Dedifferentiated amniotic fluid mesenchymal stem cell (primary cell): ENCODE results near the gene ADARB1.

Experiments
- DNase-seq: peaks from one replicate; pipeline ENCODE4 v3.0.0-alpha.2; 2016; ENCODE audit errors: extremely low spot score

The ADARB1 gene

DNA sequence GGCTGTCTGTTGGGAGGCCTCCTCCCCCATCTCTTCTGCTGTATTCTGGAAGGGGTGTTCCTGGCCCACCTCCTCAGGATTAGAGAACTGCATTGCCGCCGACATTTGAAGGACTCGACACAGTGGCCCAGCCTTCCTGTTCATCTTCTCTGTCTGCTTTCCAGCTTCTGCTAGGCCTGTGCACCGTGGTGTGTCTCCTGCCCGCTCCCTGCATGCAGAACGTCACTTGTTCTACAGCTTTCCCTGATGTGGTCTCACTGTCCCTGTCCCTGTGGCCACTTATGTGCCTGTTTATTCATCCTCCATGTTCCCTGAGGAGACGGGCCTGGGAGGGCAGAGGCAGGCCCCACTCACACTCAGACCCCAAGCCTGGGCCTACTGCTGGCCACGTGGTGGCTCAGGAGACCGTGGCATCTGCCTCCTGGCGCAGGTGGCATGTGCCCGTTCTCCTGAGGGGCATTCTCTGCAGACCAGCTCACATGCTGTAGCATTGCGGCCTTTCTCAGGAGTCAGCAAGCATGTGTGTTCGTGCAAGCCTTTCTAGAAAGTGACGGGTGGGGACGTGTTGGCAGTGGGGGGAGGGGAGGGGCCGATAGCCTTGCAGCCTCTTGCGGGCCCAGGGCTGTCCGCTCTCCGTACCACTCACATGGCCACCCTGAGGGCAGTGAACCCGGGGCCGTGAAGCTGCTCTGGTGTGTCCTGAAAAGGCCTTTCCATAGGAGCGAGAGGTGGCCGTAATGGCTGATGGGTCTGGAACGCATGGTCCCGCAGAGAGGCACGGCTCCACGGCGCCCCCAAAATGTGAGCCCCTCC is 177.5 kb downstream of the ADARB1 start:
- no peak for DNase-seq

DNA sequence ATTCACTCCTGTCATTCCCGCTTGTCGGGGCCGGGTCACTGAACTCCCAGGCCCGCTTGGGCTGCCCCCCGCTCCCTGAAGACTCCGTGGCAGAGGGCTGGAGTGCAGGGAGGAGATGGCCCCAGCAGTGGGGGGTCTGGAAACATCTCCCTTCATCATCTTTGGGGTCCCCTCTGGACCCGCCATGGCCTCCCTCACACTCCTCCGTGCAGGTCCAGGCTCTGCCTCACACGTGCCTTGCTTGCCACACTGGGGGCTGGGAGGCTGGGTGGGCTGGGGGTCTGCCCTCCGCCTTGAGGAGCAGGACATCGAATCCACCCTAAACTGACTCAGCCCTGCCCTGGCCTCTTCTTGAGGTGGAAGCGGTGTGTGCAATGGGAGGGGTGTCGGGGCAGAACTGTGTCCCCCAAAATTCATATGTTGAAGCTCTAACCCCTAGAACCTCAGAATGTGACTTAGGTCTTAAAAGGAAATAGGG is 178.1 kb downstream of the ADARB1 start:
- DNase-seq, result no peak

DNA sequence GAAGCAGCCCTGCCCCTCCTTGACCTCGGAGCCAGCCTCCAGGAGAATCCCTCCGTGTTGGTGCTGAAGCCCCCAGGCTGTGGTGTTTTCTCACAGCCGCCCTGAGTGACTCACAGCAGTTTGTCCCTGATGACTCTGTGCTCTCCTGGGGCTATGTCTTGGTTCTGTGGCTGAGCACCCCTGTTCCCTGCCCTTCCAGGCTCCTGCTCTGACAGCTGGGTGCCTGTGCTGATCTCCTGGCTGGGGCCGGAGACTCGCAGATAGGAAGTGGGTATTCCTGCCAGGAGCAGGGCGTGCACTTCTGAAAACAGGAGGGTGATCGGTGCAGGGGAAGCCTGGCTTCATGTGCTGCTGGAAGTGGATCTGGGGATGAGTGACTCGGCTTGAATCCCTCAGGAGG is 178.8 kb downstream of the ADARB1 start:
- DNase-seq, result no peak

DNA sequence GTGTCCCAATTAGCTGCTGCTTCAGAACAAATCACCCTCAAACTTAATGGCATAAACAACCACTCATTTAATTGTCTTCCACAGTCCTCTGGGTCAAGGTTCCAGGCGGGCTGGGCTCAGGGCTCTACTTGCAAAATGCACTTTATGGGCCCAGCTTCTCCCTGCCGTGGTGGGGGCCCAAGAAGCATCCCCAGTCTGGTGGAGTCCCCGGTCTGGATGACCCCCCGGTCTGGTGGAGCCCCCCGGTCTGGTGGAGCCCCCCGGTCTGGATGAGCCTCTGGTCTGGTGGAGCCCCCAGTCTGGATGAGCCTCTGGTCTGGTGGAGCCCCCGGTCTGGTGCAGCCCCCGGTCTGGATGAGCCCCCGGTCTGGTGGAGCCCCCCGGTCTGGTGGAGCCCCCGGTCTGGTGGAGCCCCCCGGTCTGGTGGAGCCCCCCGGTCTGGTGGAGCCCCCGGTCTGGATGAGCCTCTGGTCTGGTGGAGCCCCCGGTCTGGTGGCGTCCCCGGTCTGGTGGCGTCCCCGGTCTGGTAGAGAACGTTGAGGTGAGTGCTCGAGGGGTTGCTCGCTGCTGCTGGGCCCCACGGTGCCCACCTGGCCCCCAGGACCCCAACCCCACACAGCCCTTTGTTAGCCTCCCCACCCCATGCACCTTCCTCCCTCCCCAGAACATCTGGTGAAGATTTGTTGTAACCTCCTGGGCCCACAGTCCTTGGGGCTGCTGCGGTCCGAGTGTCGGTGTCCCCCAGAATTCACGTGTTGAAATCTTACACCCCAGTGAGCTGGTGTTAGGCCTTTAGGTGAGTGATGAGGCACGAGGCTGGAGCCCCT is 179.5 kb downstream of the ADARB1 start:
- DNase-seq, result no peak

DNA sequence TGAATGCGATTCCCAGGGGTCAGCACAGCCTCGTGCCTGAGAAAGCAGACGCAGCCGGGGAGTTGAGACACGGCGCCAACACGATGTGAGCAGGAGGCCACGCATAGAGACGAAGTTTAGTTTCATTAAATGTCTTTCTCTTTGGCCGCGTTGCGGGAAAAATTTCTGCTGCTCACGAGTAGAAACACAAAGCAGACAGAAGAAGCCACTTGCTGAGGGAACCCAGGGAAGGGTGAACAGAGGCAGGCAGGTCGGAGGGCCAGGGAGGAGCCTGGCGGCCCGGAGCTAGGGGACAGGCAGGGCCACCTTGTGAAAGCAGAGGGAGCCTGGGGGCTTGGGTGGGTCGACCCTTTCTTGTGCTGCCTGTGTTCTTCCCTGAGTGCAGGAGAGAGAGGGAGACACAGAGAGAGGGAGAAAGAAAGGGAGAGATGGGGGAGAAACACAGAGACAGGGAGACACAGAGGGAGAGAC is 180.1 kb downstream of the ADARB1 start:
- no peak for DNase-seq

DNA sequence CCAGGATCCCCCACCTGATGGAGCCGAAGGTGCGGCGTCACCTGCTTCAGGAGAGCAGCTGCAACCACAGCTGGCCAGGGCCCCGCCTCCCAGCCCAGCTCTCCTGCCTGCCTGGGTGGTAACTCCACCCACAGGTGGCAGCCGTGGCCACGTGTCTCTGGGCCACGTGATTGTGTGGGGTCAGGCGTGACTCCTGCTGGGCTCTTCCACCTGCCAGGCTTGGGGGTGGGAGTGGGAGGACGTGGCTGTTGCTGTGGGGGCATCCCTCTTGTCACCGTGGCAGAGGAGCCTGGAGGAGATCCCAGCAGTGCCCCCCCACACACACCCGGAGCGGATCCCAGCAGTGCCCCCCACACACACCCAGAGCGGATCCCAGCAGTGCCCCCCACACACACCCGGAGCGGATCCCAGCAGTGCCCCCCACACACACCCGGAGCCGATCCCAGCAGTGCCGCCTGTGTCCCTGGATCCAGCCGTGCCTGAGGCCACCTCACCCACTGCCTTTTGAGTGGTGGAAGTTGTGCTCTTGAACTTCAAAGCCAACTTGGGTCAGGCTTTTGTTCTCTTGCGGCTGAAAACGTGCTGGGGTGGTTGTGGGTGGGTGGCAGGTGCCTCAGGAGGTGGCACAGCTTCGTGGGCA is 181.1 kb downstream of the ADARB1 start:
- no peak for DNase-seq

DNA sequence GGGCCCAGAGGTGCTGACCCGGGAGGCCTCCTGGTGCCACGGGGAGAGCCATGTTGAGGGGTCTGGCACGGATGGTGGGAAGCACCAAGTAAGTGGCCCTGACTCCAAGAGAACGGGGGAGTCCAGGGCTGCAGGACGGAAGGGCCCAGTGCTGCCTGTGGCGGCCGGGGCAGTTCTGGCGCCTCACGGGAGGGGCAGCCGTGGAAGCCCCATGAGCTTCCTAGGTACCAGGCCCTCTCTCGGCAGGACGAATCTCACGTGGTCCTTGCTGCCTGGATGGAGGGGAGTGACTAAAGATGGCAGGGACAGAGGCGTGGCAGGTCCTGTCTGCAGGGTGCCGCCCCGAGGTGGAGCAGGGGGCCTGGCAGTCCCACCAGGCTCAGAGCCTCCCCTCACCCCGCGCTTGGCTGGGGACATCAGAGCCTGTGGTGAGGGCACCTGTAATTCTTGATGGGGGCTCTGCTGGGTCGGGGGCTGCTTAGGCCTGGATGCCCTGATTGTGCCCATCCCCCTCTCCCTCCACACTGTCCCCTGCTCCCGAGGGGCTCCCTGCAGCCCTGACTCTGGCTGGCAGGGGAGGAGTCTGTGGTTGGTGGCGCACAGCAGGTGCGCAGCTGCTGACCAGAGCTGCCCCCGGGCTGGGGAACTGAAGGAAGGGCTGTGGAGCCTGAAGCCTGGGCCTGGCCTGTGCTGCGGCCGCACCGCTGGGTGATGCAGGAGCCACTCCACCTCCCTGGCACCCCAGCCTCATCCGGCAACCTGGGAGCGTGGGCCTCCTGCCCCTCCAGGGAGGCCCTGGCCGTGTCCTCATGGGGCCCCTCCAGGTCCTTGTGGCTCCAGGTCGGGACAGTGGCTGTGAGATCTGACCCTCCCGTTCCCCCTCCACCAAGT is 181.9 kb downstream of the ADARB1 start:
- DNase-seq, result no peak

DNA sequence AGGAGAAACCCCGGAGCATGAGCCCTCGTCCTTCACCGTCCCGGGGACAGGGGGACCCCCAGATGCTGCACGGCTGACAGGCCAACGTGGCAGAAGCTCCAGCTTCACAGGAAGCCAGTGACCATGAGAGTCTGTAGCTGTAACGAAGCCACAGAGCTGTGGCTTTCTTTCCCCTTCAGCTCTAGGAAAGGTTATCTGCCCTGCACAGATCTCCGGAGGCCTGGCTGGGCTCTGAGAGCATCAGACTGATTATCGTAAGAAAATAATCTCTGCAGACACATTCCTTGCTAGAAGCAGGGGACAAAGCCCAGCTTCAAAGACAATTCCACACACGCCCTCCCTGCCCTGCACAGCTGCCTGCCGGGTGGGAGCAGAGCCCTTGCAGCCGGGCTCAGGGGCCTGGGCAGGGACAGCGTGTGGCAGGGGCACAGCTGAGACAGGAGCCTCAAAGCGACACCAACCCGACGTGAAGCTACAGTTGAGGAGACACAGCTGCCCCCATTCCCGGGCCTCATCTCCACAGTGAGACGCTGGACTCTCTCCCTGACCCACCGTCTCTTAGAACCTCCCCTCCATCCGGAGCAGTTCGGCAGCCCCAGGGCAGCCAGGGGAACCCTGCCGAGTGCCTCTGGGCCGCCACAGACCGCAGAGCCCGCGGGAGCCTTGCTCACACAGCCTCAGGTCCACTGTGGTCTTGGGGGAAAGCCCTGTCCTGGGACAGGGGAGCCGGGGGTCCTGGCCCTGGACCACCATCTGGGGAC is 182.7 kb downstream of the ADARB1 start:
- no peak for DNase-seq

DNA sequence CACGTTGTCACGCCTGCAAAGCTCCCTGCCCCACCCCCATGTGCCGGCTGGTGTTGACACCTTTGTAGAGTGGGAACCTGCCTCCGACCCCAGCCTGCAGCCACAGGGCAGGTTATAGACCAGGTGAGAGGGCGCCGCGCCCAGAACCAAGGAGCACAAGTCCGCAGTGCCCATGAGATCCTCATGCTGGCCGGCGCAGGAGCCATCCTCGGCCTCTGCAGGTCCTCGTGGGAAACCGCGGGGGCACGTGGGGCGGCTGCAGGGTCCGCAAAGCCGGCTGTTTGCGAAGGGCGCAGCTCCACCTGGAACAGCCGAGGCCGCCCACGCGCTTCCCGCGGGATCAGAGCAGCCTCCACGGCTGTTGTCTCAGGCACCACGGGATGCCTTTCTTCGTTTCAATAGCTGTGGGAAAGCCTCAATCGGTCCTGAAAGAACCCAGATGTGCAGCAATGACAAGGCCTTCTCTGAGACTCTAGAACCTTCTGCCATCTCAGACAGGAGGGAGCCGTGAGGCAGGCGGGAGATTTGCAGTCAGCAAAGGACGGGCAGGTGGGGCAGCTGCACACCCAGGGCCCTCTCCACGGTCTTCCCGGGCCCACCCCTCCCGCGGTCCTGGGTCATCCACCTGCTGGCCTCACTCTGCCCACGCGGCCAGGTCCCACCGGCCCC is 183.4 kb downstream of the ADARB1 start:
- no peak for DNase-seq

DNA sequence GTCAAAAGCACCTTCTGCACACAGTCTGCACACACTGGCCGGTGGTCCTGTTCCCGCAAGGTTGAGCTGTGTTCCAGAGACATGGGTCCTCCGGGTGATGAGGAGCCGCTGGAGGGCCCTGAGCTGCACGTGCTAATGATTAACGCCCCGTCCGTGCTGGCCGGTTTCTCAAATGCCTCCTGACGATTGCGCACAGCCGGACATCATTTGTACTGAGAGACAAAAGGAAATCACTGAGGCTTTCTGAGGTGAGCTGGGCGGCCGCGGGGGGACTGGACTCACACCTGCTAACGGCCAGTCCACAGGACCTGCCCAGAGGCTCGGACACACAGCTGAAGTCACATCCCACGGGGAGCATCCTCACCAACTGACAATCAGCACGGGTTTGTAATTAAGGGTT is 184.1 kb downstream of the ADARB1 start:
- DNase-seq, result no peak

DNA sequence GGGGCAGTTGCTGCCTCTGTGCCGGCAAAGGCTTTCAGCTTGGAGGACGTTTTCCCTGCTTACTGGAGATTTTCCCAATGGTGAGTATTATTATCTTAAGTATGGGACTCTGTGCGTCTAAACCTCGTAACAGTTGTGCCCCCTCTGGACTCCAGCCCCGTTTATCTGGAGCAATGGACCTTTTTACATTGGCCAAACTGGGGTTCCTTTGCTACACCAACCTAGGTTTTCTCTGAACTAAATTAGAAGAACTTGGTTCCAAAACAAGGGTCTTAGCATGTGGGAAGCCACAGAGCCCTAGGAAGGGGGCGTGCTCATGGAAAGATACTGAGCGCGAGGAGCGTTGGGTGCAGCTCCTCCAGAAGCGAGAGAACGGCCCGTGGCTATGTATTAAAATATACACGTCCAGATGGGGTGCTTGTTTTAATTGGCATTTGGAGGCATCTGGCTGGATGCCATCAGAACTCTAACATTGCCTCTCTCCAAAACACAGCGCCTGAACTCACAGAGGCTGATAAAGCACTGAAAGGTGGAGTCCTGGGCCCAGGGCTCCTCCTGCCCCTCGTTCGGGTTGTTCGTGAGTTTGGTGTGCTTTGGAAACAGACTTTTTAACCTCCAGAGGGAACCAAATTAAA is 184.9 kb downstream of the ADARB1 start:
- no peak for DNase-seq

DNA sequence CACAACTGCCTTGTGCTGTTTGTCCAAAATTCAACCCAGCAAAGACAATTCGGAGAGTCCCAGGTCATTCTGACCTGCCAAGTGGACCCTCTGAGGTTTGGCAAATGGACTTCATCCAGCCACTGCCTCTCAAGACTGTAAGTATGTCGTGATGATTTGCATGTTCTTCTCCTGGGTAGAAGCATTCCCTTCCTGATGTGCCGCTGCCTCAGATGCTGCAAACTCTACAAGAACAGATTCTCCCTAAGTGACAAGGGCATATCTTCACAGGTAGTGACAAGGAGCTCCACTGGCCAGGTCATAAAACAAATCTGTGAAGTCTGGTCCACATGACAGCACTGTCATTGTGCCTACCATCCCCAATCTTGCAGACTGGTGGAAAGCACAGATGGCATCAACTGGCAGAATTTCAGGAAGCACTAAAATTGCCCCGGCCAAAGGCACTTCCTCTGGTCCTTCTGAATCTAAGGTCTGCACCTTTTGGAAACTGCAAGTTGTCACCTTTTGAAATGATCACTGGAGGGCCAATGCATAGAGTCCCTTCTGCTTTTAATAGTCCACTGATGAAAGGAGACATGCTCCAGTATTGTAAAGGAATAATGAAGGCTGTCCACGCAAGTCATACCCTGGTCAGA is 185.9 kb downstream of the ADARB1 start:
- DNase-seq, result no peak

DNA sequence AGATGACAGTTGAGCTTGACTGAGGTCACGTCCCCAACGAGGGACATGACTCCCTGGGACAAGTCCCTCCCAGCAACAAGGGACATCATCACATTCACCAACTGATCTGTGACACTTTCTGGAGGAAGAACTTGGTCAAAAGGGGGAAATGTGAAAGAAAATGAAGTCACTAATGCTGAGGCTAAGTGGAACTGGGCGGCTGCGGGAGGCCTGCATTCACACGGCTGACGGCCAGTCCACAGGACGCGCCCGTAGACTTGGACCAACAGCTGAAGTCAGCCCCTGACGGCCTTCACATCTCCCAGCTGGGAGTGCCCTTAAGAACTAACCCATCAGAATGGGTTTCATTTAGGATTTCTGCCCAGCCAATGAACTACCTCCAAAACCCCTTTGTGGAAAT is 186.7 kb downstream of the ADARB1 start:
- no peak for DNase-seq

DNA sequence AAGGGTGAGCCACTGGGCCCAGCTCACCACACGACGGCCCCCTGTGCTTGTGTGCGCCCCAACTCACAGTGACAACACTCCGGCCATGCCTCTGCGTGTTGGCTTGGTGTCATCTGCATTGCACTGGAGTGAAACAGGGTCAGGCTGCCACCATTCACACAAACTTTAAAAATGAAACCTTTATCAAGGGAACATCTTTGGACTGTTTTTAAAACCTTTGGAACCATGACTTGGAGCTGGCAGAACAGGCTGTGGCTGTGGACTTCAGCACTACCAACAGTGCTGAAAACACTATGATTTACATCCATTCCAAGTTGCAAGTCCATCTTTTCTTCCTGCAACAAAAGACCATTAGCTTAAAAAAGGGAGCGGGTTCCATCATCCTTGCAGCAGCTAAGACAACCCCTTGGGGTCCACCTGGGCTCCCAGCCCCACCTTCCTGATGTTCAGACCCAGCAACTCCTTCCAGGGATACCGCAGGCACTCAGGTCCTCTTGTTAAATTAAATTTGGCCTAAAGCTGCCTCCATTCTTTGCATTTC is 187.7 kb downstream of the ADARB1 start:
- no peak for DNase-seq

DNA sequence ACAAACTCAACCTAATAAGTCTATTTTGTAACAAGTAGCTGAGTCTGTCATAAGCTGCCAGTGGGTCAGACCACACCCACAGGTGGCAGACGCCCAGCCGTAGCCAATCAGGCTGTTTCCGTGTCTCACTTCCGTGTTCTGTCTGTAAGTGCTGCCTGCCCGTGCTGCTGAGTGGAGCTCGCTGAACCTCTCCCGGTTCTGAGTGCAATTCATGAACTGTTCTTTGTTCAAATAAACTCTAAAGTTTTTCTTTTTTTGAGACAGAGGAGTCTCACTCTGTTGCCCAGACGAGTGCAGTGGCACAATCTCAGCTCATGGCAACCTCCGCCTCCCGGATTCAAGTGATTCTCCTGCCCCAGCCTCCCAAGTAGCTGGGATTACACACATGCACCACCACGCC is 188.2 kb downstream of the ADARB1 start:
- DNase-seq, result no peak

DNA sequence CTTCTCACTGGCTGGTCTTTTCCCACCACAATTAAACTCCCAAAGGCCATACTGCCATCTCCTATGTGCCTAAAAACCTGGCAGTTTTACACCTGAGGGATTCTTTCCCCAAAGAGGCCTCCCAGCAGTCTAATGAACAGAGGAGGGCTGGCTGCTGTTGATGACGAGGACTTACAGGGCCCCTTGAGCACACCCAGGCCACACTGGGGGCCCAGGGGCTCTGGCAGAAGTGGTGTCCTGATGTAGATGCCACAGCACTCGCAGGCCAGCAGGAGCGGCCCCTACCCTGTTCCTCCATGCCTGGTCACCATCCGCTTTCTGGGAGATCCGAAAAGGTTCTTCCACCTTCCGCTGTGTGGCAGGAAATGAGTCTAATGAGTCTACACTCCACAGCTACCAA is 189.2 kb downstream of the ADARB1 start:
- no peak for DNase-seq

DNA sequence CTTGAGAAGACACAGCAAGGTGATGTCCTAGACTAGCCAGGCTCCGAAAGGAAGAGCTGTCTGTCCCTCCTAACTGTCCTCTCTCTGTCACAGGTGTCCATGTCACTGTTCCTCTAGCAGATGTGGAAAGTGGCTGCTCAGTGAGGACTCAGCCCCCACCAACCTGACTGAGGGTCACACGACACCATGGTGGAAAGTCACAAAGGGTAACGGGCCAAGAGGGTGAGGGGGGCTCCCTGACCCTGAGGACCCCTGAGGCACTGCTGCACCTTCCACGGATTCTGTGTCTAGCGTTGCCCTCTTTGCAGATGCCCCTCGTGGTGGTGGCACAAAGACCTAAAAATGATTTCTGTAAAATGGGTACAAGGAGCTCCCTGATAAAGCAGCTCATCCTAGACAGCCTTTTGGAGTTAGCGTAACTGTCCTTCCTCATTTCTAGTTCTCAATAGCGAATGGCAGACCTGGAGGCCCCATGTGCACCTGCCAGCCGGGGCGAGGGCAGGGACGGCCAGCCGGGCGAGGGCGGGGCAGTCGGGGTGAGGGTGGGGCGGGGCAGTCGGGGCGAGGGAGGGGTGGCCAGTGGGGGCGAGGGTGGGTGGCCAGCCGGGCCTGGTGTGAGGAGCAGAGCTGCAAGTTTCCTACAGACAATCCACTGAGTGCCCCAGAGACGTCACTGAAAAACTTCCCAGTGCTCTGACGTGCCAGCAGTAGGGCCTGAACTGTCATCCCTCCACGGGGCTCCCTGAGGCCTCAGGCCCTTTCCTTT is 189.9 kb downstream of the ADARB1 start:
- no peak for DNase-seq

DNA sequence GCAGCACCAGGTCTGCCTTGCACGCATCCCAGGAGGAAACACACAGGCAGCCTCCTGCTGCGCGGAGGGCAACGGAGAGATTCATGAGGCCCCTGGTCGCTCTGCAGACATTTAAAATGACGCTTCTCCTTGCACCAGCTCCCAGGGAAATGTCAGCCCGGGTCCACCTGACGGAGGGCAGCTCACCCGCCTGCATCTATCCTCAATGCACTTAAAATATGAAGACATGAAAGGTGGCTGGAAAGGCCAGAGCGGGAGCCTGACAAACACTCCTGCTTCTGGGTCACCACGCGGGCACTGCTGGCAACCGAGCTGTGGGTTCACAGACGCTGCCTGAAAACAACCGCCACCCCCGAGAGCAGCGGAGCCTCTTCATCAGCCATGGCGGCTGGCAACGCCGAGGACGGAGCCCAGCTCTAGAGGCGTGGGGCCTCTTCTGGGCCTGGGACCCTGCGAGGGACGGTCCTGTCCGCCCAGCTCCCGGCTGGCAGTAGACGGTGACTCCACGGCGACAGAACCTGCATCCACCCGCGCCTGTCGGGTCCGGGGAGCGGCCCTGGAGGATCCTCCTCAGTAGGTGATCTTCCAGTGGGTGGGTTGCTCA is 190.6 kb downstream of the ADARB1 start:
- DNase-seq, result no peak
